HG02938 (cell line): ENCODE data around the gene UGT2B17.

Experiments used
- ATAC-seq: cut with Tn5 transposase; IDR thresholded peaks from one replicate; pipeline ENCODE4 v1.9.1; 2021; ENCODE audit warnings: mild to moderate bottlenecking, moderate library complexity; ENCODE audit not compliant: unreplicated experiment

The UGT2B17 gene

DNA sequence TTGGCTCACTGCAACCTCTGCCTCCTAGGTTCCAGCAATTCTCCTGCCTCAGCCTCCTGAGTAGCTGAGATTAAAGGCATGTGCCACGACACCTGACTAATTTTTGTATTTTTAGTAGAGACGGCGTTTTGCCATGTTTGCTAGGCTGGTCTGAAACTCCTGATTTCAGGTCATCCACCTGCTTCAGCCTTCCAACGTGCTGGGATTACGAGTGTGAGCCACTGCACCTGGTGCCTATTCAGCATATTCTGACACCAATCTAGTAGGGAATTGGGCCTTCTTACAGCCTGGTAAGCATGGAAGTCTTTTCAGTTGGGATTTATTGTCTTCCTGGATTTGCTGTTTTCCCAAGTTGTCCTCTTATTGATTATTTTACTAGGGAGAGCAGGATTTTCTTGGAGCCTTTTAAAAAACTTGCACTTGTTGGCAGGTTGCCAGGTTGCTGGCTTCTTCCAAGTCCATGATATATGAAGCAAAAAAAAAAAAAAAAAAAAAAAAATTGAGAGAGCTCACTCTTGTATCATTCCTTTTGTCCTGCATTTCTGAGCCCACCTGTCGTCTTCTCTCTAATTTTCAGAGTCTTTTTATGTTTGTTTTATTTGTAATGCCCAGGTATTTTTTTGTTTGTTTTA, 85.2 kb downstream of the UGT2B17 start:
- no peak for ATAC-seq

DNA sequence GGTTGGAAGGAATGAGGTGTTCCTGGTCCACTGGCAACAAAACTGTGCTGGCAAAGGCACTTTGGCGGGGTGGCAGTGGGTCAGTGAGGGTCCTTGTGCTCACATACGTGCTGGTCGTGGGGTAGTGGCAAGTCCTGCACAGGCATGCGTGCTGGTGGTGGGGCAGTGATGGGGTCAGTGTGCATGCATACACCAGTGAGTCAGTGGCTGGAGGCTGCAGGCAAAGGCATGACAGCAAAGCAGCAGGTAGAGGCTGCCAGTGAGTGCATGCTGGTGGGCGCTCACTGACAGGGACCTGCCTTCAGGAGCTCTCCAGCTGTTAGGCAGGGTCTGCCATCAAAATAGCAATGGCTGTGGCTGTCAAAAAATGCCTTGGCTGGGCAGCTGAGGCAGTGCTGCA, 86.8 kb downstream of the UGT2B17 start:
- ATAC-seq: no peak
